ENCODE results near the gene TEX101. TPM values are rescaled to one million over a fixed set of nuclear protein-coding genes. Genes with fewer than 3 reads are reported as not detected.

The TEX101 gene
- total RNA-seq, 1 donor from 2014 or later, result not detected

GRCh38 chr19:43395561-43395960 lies 19.1 kb upstream of the TEX101 start:
- TF ChIP-seq POLR2A (IDR thresholded peaks at IDR 0.05) (no peak), POLR2AphosphoS5 (IDR thresholded peaks at IDR 0.05; ENCODE audit: insufficient read depth in 1 of 2, low read depth in 1 of 2) (no peak), CTCF (IDR thresholded peaks at IDR 0.05) (no peak)
- H3K27ac ChIP-seq, result no peak overlapping the region
- H3K36me3 ChIP-seq, result no peaks in the 10 kb centered on the region
- no peaks in the 10 kb centered on the region for H3K4me1 ChIP-seq
- DNase-seq (ENCODE audit: extremely low spot score in 2 of 2), result no peak
- H3K4me3 ChIP-seq, result no peak overlapping the region
- intact Hi-C loops (cut with DNase I), result no loop called here
- no peaks in the 10 kb centered on the region for H3K9me3 ChIP-seq
- H3K27me3 ChIP-seq, result no peaks in the 10 kb centered on the region

- no peaks in the 10 kb centered on the region for H3K9me3 ChIP-seq
- no peak overlapping the region for H3K4me3 ChIP-seq
- H3K27me3 ChIP-seq, result no peaks in the 10 kb centered on the region
- H3K36me3 ChIP-seq, result no peaks in the 10 kb centered on the region
- TF ChIP-seq CTCF (IDR thresholded peaks at IDR 0.05), result no peak
- no peak for TF ChIP-seq POLR2AphosphoS5 (IDR thresholded peaks at IDR 0.05; ENCODE audit: insufficient read depth in 1 of 2, low read depth in 1 of 2)
- no peak for TF ChIP-seq POLR2A (IDR thresholded peaks at IDR 0.05)
- intact Hi-C loops (cut with DNase I), result no loop called here
- no peaks in the 10 kb centered on the region for H3K4me1 ChIP-seq
- no peak for DNase-seq (ENCODE audit: extremely low spot score in 2 of 2)
- H3K27ac ChIP-seq, result no peak overlapping the region
Measured at GRCh38 chr19:43406297-43406696, 8.4 kb upstream of the TEX101 start.

GRCh38 chr19:43407416-43408005 lies 7.2 kb upstream of the TEX101 start:
- Histone ChIP-seq H3K4me1 (no peaks in the 10 kb centered on the region), H3K9me3 (no peaks in the 10 kb centered on the region), H3K27ac (no peak overlapping the region), H3K36me3 (no peaks in the 10 kb centered on the region), H3K4me3 (no peak overlapping the region), H3K27me3 (no peaks in the 10 kb centered on the region)
- intact Hi-C loops (cut with DNase I), result no loop called here
- DNase-seq (ENCODE audit: extremely low spot score in 2 of 2), result no peak
- no peak for TF ChIP-seq POLR2AphosphoS5 (IDR thresholded peaks at IDR 0.05; ENCODE audit: insufficient read depth in 1 of 2, low read depth in 1 of 2)
- no peak for TF ChIP-seq POLR2A (IDR thresholded peaks at IDR 0.05)
- TF ChIP-seq CTCF (IDR thresholded peaks at IDR 0.05), result no peak

GRCh38 chr19:43408043-43408442 lies 6.6 kb upstream of the TEX101 start:
- intact Hi-C loops (cut with DNase I), result no loop called here
- TF ChIP-seq CTCF (IDR thresholded peaks at IDR 0.05), result no peak
- no peak for TF ChIP-seq POLR2AphosphoS5 (IDR thresholded peaks at IDR 0.05; ENCODE audit: insufficient read depth in 1 of 2, low read depth in 1 of 2)
- TF ChIP-seq POLR2A (IDR thresholded peaks at IDR 0.05), result no peak
- Histone ChIP-seq H3K27ac (no peak overlapping the region), H3K4me3 (no peak overlapping the region), H3K4me1 (no peaks in the 10 kb centered on the region), H3K27me3 (no peaks in the 10 kb centered on the region), H3K36me3 (no peaks in the 10 kb centered on the region), H3K9me3 (no peaks in the 10 kb centered on the region)
- DNase-seq (ENCODE audit: extremely low spot score in 2 of 2), result no peak

- no peaks in the 10 kb centered on the region for H3K9me3 ChIP-seq
- DNase-seq (ENCODE audit: extremely low spot score in 2 of 2), result no peak
- H3K4me1 ChIP-seq, result no peaks in the 10 kb centered on the region
- no peak overlapping the region for H3K4me3 ChIP-seq
- H3K27me3 ChIP-seq, result no peaks in the 10 kb centered on the region
- no peaks in the 10 kb centered on the region for H3K36me3 ChIP-seq
- H3K27ac ChIP-seq, result no peak overlapping the region
- intact Hi-C loops (cut with DNase I), result no loop called here
- TF ChIP-seq POLR2AphosphoS5 (IDR thresholded peaks at IDR 0.05; ENCODE audit: insufficient read depth in 1 of 2, low read depth in 1 of 2) (no peak), POLR2A (IDR thresholded peaks at IDR 0.05) (no peak), CTCF (IDR thresholded peaks at IDR 0.05) (no peak)
Measured at GRCh38 chr19:43409415-43409814, 5.3 kb upstream of the TEX101 start.

Measured in vagina (tissue), 2 donors.